WTC11 (cell line): ENCODE data around the gene ACTL8.

ENCODE experiments used
- ATF2 ChIP-seq: sonication (generic); formaldehyde crosslinking; IDR thresholded peaks from 2 replicates; pipeline ENCODE4 v1.8.1; 2022; ENCODE audit warnings: low read depth, missing genetic modification reagents, borderline replicate concordance
- CREB1 ChIP-seq: sonication (generic); formaldehyde crosslinking; IDR thresholded peaks from 2 replicates; pipeline ENCODE4 v1.8.0; 2023; ENCODE audit warnings: mild to moderate bottlenecking, missing genetic modification reagents
- CTCF ChIP-seq: fragments of 200-600 bp; IDR thresholded peaks from 2 replicates; pipeline ENCODE4 v1.8.0; 2022; ENCODE audit warnings: antibody characterized with exemption
- GABPB1 ChIP-seq: sonication (generic); formaldehyde crosslinking; IDR thresholded peaks from 2 replicates; pipeline ENCODE4 v1.8.1; 2023; ENCODE audit warnings: mild to moderate bottlenecking, missing genetic modification reagents
- NR2C2 ChIP-seq: sonication (generic); formaldehyde crosslinking; IDR thresholded peaks from 2 replicates; pipeline ENCODE4 v1.8.0; 2022; ENCODE audit warnings: mild to moderate bottlenecking, missing genetic modification reagents
- ZBTB43 ChIP-seq: sonication (generic); formaldehyde crosslinking; IDR thresholded peaks from 2 replicates; pipeline ENCODE4 v1.8.1; 2023; ENCODE audit warnings: mild to moderate bottlenecking, missing genetic modification reagents
- TF ChIP-seq, protein P1 (sequence below): sonication (generic); formaldehyde crosslinking; IDR thresholded peaks from 2 replicates; pipeline ENCODE4 v1.8.0; 2022; ENCODE audit warnings: missing genetic modification reagents
- TF ChIP-seq, protein P2 (sequence below): sonication (generic); formaldehyde crosslinking; conservative IDR thresholded peaks from 2 replicates; pipeline ENCODE4 v1.8.1; 2022; ENCODE audit warnings: mild to moderate bottlenecking, missing genetic modification reagents

GRCh38 chr1:17791055-17791390 lies 35.9 kb downstream of the ACTL8 start:
- TF ChIP-seq CREB1: no peak
- no peak for TF ChIP-seq CTCF
- TF ChIP-seq, protein P1, sequence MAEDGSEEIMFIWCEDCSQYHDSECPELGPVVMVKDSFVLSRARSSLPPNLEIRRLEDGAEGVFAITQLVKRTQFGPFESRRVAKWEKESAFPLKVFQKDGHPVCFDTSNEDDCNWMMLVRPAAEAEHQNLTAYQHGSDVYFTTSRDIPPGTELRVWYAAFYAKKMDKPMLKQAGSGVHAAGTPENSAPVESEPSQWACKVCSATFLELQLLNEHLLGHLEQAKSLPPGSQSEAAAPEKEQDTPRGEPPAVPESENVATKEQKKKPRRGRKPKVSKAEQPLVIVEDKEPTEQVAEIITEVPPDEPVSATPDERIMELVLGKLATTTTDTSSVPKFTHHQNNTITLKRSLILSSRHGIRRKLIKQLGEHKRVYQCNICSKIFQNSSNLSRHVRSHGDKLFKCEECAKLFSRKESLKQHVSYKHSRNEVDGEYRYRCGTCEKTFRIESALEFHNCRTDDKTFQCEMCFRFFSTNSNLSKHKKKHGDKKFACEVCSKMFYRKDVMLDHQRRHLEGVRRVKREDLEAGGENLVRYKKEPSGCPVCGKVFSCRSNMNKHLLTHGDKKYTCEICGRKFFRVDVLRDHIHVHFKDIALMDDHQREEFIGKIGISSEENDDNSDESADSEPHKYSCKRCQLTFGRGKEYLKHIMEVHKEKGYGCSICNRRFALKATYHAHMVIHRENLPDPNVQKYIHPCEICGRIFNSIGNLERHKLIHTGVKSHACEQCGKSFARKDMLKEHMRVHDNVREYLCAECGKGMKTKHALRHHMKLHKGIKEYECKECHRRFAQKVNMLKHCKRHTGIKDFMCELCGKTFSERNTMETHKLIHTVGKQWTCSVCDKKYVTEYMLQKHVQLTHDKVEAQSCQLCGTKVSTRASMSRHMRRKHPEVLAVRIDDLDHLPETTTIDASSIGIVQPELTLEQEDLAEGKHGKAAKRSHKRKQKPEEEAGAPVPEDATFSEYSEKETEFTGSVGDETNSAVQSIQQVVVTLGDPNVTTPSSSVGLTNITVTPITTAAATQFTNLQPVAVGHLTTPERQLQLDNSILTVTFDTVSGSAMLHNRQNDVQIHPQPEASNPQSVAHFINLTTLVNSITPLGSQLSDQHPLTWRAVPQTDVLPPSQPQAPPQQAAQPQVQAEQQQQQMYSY (CRISPR knock-in tag): no peak
- TF ChIP-seq NR2C2 (CRISPR knock-in tag): no peak
- TF ChIP-seq, protein P2, sequence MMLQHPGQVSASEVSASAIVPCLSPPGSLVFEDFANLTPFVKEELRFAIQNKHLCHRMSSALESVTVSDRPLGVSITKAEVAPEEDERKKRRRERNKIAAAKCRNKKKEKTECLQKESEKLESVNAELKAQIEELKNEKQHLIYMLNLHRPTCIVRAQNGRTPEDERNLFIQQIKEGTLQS (CRISPR knock-in tag): no peak
- no peak for TF ChIP-seq GABPB1 (CRISPR knock-in tag)
- no peak for TF ChIP-seq ATF2 (CRISPR knock-in tag)
- TF ChIP-seq ZBTB43 (CRISPR knock-in tag): no peak
